Panc1 (cell line): ENCODE measurements around the gene TRPM6. TPM values are rescaled to one million over a fixed set of nuclear protein-coding genes. Genes with fewer than 3 reads are reported as not detected.

ENCODE experiments used
- ATAC-seq: fragments of 200-7000 bp; cut with Tn5 transposase; 2 replicates; pipeline ENCODE4 v1.9.1; 2020; ENCODE audit warnings: mild to moderate bottlenecking, moderate library complexity
- BruUV-seq: library from RNA; stranded (reverse); fragments of 400-500 nt; replicated peaks from 2 replicates; lab custom pipeline; 2021; lab: Mats Ljungman, UMichigan
- CTCF ChIA-PET: fragments of 300-600 bp; sonication (Branson Sonifier 250); formaldehyde crosslinking; loops from one replicate; lab custom pipeline; 2022; ENCODE audit warnings: antibody characterized with exemption; lab: Charles Lee
- POLR2A ChIA-PET: fragments of 300-600 bp; sonication (Branson Sonifier 250); formaldehyde crosslinking; loops from one replicate; lab custom pipeline; 2022; ENCODE audit warnings: antibody characterized with exemption; lab: Charles Lee
- DNase-seq: peaks from one replicate; pipeline ENCODE4 v3.0.0-alpha.2; 2010; ENCODE audit warnings: low read depth, low spot score
- H3K27ac ChIP-seq: 2 replicates; pipeline ENCODE4 v1.5.1; 2011; ENCODE audit warnings: mild to moderate bottlenecking, low read length, inconsistent platforms
- H3K27me3 ChIP-seq: fragments of 200-500 bp; sonication (Bioruptor generic); 2 replicates; pipeline ENCODE4 v1.6.0; 2014; ENCODE audit warnings: low read length, inconsistent platforms; ENCODE audit not compliant: control insufficient read depth, insufficient read depth
- H3K36me3 ChIP-seq: fragments of 200-500 bp; sonication (Bioruptor generic); 2 replicates; pipeline ENCODE4 v1.5.1; 2014; ENCODE audit warnings: inconsistent platforms, mild to moderate bottlenecking, low read length, moderate library complexity; ENCODE audit not compliant: control insufficient read depth, insufficient read depth
- H3K4me1 ChIP-seq: 2 replicates; pipeline ENCODE4 v1.5.1; 2011; ENCODE audit warnings: inconsistent platforms, mild to moderate bottlenecking, low read length, moderate library complexity; ENCODE audit not compliant: control insufficient read depth, insufficient read depth
- H3K4me3 ChIP-seq, 2 experiments: 2 replicates each; pipeline ENCODE4 v1.5.1; 2011 to 2012; ENCODE audit warnings: low read depth in 2 of 2, low read length in 2 of 2, mild to moderate bottlenecking in 2 of 2, inconsistent platforms in 1 of 2, moderate library complexity in 1 of 2
- H3K9me3 ChIP-seq: fragments of 200-500 bp; sonication (Bioruptor generic); 2 replicates; pipeline ENCODE4 v1.5.1; 2014; ENCODE audit warnings: low read depth, mild to moderate bottlenecking, inconsistent platforms, low read length, moderate library complexity; ENCODE audit not compliant: control insufficient read depth, insufficient read depth
- POLR2AphosphoS5 ChIP-seq: IDR thresholded peaks from 2 replicates; pipeline ENCODE4 v1.6.1; 2012; ENCODE audit warnings: mild to moderate bottlenecking, low read depth, low read length, moderate library complexity
- SIN3A ChIP-seq: IDR thresholded peaks from 2 replicates; pipeline ENCODE4 v1.6.1; 2012; ENCODE audit warnings: low read depth, mild to moderate bottlenecking, low read length, moderate library complexity, borderline replicate concordance; ENCODE audit not compliant: insufficient read depth
- TCF7L2 ChIP-seq: IDR thresholded peaks from 2 replicates; pipeline ENCODE4 v1.6.1; 2011; ENCODE audit warnings: mild to moderate bottlenecking, low read depth, low read length, inconsistent platforms
- in situ Hi-C: cut with HindIII; loops from 2 replicates; pipeline ENCODE4 v1.10.0; 2016; ENCODE audit warnings: low sequenced_read_pairs, low pct_unique_long_range_greater_than_20kb
- intact Hi-C: fragments of 100-400 bp; cut with micrococcal nuclease; formaldehyde crosslinking; loops from one replicate; pipeline ENCODE4 v1.10.0; 2022; ENCODE audit not compliant: unreplicated experiment
- total RNA-seq: library from RNA; stranded (reverse); gene quantifications from one replicate; pipeline ENCODE4 v1.2.1, GENCODE V29; 2021; ENCODE audit not compliant: unreplicated experiment
- TF ChIP-seq, protein P1 (sequence below), 2 experiments: IDR thresholded peaks; 2 replicates each; pipeline ENCODE4 v1.6.1; 2011 to 2012; ENCODE audit warnings: low read depth in 2 of 2, control low read depth in 1 of 2, low read length in 1 of 2, mild to moderate bottlenecking in 1 of 2, moderate library complexity in 1 of 2; ENCODE audit not compliant: insufficient read depth in 1 of 2
- TF ChIP-seq, protein P2 (sequence below): fragments of 450-650 bp; IDR thresholded peaks from 2 replicates; pipeline ENCODE4 v1.5.1; 2017; ENCODE audit warnings: mild to moderate bottlenecking

Gene TRPM6
- total RNA-seq, 1 experiment from 2014 or later, result 0.05 TPM

DNA sequence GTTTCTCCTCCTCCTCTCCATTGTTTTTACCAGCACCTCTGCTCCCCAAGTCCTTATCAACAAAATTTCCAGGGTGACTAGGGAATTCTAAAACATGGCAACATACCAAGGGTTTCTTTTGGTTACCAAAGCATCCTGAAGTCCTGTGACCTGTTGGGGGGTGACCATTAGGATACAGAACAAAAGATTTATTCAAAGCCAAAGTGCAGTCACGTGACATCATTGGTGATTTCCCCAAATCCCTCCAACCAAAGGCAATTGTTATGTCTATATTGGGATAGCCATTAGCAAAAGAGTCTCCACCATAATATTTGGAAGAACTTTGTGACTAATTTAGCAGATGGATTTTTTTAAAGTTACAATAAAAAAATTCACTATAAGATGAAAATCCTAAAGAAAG is 168.4 kb downstream of the TRPM6 start:
- intact Hi-C loops, result no loop called here
- TF ChIP-seq SIN3A (no peak), POLR2AphosphoS5 (no peak), TCF7L2 (no peak)
- TF ChIP-seq, protein P1, sequence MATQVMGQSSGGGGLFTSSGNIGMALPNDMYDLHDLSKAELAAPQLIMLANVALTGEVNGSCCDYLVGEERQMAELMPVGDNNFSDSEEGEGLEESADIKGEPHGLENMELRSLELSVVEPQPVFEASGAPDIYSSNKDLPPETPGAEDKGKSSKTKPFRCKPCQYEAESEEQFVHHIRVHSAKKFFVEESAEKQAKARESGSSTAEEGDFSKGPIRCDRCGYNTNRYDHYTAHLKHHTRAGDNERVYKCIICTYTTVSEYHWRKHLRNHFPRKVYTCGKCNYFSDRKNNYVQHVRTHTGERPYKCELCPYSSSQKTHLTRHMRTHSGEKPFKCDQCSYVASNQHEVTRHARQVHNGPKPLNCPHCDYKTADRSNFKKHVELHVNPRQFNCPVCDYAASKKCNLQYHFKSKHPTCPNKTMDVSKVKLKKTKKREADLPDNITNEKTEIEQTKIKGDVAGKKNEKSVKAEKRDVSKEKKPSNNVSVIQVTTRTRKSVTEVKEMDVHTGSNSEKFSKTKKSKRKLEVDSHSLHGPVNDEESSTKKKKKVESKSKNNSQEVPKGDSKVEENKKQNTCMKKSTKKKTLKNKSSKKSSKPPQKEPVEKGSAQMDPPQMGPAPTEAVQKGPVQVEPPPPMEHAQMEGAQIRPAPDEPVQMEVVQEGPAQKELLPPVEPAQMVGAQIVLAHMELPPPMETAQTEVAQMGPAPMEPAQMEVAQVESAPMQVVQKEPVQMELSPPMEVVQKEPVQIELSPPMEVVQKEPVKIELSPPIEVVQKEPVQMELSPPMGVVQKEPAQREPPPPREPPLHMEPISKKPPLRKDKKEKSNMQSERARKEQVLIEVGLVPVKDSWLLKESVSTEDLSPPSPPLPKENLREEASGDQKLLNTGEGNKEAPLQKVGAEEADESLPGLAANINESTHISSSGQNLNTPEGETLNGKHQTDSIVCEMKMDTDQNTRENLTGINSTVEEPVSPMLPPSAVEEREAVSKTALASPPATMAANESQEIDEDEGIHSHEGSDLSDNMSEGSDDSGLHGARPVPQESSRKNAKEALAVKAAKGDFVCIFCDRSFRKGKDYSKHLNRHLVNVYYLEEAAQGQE (IDR thresholded peaks at IDR 0.05; ENCODE audit: insufficient read depth in 1 of 2, low read depth in 2 of 2, low read length in 1 of 2), result no peak
- TF ChIP-seq, protein P2, sequence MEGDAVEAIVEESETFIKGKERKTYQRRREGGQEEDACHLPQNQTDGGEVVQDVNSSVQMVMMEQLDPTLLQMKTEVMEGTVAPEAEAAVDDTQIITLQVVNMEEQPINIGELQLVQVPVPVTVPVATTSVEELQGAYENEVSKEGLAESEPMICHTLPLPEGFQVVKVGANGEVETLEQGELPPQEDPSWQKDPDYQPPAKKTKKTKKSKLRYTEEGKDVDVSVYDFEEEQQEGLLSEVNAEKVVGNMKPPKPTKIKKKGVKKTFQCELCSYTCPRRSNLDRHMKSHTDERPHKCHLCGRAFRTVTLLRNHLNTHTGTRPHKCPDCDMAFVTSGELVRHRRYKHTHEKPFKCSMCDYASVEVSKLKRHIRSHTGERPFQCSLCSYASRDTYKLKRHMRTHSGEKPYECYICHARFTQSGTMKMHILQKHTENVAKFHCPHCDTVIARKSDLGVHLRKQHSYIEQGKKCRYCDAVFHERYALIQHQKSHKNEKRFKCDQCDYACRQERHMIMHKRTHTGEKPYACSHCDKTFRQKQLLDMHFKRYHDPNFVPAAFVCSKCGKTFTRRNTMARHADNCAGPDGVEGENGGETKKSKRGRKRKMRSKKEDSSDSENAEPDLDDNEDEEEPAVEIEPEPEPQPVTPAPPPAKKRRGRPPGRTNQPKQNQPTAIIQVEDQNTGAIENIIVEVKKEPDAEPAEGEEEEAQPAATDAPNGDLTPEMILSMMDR, result no peak
- Histone ChIP-seq H3K9me3 (no peaks in the 10 kb centered on the region), H3K4me1 (no peaks in the 10 kb centered on the region), H3K36me3 (no peaks in the 10 kb centered on the region), H3K27ac (no peak overlapping the region), H3K27me3 (no peaks in the 10 kb centered on the region), H3K4me3 (no peak overlapping the region)
- ATAC-seq (no peak), DNase-seq (no peak)
- in situ Hi-C loops, result no loop called here
- ChIA-PET POLR2A (no interaction called here), CTCF (no interaction called here)
- BruUV-seq, result no TSS peak

DNA sequence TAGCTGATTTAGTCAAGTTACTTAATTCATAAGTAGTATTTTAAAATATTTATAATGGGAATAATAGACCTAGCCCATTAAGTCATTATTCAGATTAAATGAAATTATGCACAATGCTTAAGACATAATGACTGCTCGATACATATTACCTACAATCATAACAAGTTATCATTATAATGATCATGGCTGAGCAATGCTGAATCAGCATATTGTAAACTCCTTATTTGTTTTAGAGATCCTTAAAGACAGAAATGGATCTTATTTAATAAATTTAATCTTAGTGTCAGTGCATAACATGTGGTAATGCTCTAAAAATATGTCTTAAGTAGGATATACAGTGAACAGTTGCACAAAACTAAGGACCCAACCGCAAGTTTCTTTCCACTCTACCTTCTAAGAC is 169.0 kb downstream of the TRPM6 start:
- Histone ChIP-seq H3K4me1 (no peaks in the 10 kb centered on the region), H3K27me3 (no peaks in the 10 kb centered on the region), H3K9me3 (no peaks in the 10 kb centered on the region), H3K4me3 (no peak overlapping the region), H3K36me3 (no peaks in the 10 kb centered on the region), H3K27ac (no peak overlapping the region)
- ChIA-PET POLR2A (no interaction called here), CTCF (no interaction called here)
- no peak for ATAC-seq
- intact Hi-C loops, result no loop called here
- in situ Hi-C loops, result no loop called here
- DNase-seq, result no peak
- TF ChIP-seq POLR2AphosphoS5 (no peak), SIN3A (no peak), TCF7L2 (no peak)
- TF ChIP-seq, protein P2, result no peak
- TF ChIP-seq, protein P1 (IDR thresholded peaks at IDR 0.05; ENCODE audit: insufficient read depth in 1 of 2, low read depth in 2 of 2, low read length in 1 of 2), result no peak
- BruUV-seq, result no TSS peak
